Natural killer cell (primary cell): Measurements from ENCODE around the gene PANX3. TPM values are rescaled to one million over a fixed set of nuclear protein-coding genes. Genes with fewer than 3 reads are reported as not detected.

Experiments
- ATAC-seq, 3 donors: fragments of 150-1000 bp in 2 of 3; fragments of 200-7000 bp in 1 of 3; cut with Tn5 transposase; 1 replicate in 1 of 3; 2 replicates in 2 of 3; pipeline ENCODE4 v1.10.0; 2021; ENCODE audit warnings: mild to moderate bottlenecking in 2 of 3, moderate library complexity in 2 of 3
- DNase-seq, 2 donors: peaks; one replicate each; pipeline versions ENCODE4 v3.0.0 to v3.0.0-alpha.2; 2013 to 2021; ENCODE audit warnings: mixed read lengths in 1 of 2
- H3K27ac ChIP-seq: one replicate; pipeline ENCODE4 v1.5.1; 2013; ENCODE audit warnings: mild to moderate bottlenecking, low read length
- H3K27me3 ChIP-seq: one replicate; pipeline ENCODE4 v1.6.1; 2013; ENCODE audit warnings: low read length; ENCODE audit not compliant: control insufficient read depth, insufficient read depth
- H3K36me3 ChIP-seq: one replicate; pipeline ENCODE4 v1.6.1; 2013; ENCODE audit warnings: low read length; ENCODE audit not compliant: control insufficient read depth, insufficient read depth
- H3K4me1 ChIP-seq: one replicate; pipeline ENCODE4 v1.6.1; 2013; ENCODE audit warnings: low read length; ENCODE audit not compliant: control insufficient read depth, insufficient read depth
- H3K4me3 ChIP-seq: one replicate; pipeline ENCODE4 v1.5.1; 2013; ENCODE audit warnings: low read length
- H3K9me3 ChIP-seq: one replicate; pipeline ENCODE4 v1.6.1; 2013; ENCODE audit warnings: low read length; ENCODE audit not compliant: control insufficient read depth, insufficient read depth
- H3K27ac Mint-ChIP-seq, 2 donors: one replicate each; pipeline ENCODE4 v1.8.0; 2022; ENCODE audit warnings: mild to moderate bottlenecking in 2 of 2, mixed read lengths in 2 of 2, moderate library complexity in 1 of 2
- H3K27me3 Mint-ChIP-seq, 2 donors: one replicate each; pipeline ENCODE4 v1.8.0; 2022; ENCODE audit warnings: low read depth in 2 of 2, mixed read lengths in 2 of 2
- H3K36me3 Mint-ChIP-seq: one replicate; pipeline ENCODE4 v1.8.0; 2022; ENCODE audit warnings: mixed read lengths
- H3K4me1 Mint-ChIP-seq, 2 donors: one replicate each; pipeline ENCODE4 v1.8.0; 2022; ENCODE audit warnings: mixed read lengths in 2 of 2
- H3K4me3 Mint-ChIP-seq: one replicate; pipeline ENCODE4 v1.8.0; 2022; ENCODE audit warnings: mild to moderate bottlenecking, moderate library complexity, mixed read lengths
- H3K9me3 Mint-ChIP-seq, 2 donors: one replicate each; pipeline ENCODE4 v1.8.0; 2022; ENCODE audit warnings: mixed read lengths in 2 of 2
- WGBS: methylation state at CpG from one replicate; pipeline ENCODE4 v1.1.7; 2013; ENCODE audit warnings: missing lambda C conversion rate; ENCODE audit not compliant: insufficient coverage; 5-methylcytosine and 5-hydroxymethylcytosine counted together
- intact Hi-C: fragments of 100-400 bp; cut with micrococcal nuclease; formaldehyde crosslinking; loops from one replicate; pipeline ENCODE4 v1.14.2; 2022
- total RNA-seq, 4 donors: library from RNA; stranded (reverse); fragments of 120-200 nt in 1 of 4; gene quantifications; one replicate each; pipeline versions ENCODE4 v1.2.3 to v1.2.4, GENCODE V29; 2013 to 2022
- TF ChIP-seq, protein P1 (sequence below): fragments of 200-600 bp; IDR thresholded peaks from one replicate; pipeline ENCODE4 v1.8.0; 2022; ENCODE audit warnings: antibody characterized with exemption

Gene PANX3
- total RNA-seq, 3 donors from 2014 or later (not counting 1 experiment from before 2014, with no cell fraction given), result not detected

GRCh38 chr11:124643605-124644425 is 32.6 kb downstream of the PANX3 start:
- no peak overlapping the region for H3K27ac Mint-ChIP-seq
- H3K4me3 ChIP-seq, result no peak overlapping the region
- H3K36me3 ChIP-seq, result no peaks in the 10 kb centered on the region
- H3K9me3 Mint-ChIP-seq, result no peaks in the 10 kb centered on the region
- H3K4me1 ChIP-seq, result no peaks in the 10 kb centered on the region
- peaks cover 6% of the 10 kb centered on the region in 2 donors for H3K4me1 Mint-ChIP-seq
- no peaks in the 10 kb centered on the region for H3K27me3 Mint-ChIP-seq
- no peak overlapping the region for H3K27ac ChIP-seq
- WGBS, result 43% methylated on average over 2 of the region's 3 CpGs
- intact Hi-C loops, result loop anchor here (1.0 kb wide), 1 partner anchor 193 kb away; no protein-coding TSS in a partner anchor
- DNase-seq (no peak), ATAC-seq (peak in 1 of 3 donors; percentile 13)
- H3K4me3 Mint-ChIP-seq, result no peak overlapping the region
- H3K9me3 ChIP-seq, result no peaks in the 10 kb centered on the region
- H3K36me3 Mint-ChIP-seq, result no peaks in the 10 kb centered on the region
- no peaks in the 10 kb centered on the region for H3K27me3 ChIP-seq
- TF ChIP-seq, protein P1, sequence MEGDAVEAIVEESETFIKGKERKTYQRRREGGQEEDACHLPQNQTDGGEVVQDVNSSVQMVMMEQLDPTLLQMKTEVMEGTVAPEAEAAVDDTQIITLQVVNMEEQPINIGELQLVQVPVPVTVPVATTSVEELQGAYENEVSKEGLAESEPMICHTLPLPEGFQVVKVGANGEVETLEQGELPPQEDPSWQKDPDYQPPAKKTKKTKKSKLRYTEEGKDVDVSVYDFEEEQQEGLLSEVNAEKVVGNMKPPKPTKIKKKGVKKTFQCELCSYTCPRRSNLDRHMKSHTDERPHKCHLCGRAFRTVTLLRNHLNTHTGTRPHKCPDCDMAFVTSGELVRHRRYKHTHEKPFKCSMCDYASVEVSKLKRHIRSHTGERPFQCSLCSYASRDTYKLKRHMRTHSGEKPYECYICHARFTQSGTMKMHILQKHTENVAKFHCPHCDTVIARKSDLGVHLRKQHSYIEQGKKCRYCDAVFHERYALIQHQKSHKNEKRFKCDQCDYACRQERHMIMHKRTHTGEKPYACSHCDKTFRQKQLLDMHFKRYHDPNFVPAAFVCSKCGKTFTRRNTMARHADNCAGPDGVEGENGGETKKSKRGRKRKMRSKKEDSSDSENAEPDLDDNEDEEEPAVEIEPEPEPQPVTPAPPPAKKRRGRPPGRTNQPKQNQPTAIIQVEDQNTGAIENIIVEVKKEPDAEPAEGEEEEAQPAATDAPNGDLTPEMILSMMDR, result no peak

DNA sequence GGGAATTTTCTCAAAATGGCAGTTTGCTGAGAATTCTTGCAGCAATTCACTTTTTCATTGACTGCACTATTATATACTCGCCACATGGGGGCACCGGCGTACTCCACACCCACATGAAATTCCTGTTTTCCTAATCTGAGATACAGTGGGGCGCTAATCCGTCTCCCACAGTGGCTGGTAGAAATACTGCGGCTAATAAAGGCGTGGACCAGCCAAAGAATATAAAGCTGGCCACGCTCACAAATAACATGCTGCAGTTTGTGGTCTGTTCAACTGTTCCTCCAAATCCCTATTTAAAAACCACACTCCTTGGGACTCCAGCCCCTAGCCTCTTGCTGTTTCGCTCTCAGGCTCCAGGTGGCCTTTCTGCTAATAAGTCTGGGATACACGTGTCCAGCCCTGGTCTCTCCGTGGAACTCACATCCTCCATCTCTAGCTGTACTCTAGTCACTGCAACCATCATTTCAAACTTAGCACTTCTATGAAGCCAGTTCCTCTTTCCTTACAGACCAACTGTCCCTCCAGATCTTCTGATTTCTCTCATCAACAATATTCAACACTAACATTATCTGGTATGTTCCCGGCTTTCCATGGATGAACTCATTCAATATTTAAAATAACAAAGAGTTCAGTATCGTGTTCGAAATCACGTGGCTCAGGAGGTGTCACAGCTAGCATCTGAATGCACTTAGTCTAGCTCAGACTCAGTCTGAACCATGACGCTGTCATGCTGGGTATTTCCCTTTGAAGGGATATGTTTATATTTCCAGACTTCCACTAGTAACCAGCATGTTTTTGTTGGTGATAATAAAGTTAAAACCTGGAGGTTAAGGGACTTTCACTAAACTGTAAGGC is 33.4 kb downstream of the PANX3 start:
- Histone ChIP-seq H3K27me3 (no peaks in the 10 kb centered on the region), H3K4me1 (no peaks in the 10 kb centered on the region), H3K27ac (no peak overlapping the region), H3K9me3 (no peaks in the 10 kb centered on the region), H3K36me3 (no peaks in the 10 kb centered on the region), H3K4me3 (no peak overlapping the region)
- ATAC-seq, result peak; percentile 66 to 82 (median 78)
- TF ChIP-seq, protein P1, result peak; percentile 80
- Mint-ChIP-seq H3K4me1 (peaks cover 6% of the 10 kb centered on the region in 2 donors), H3K36me3 (no peaks in the 10 kb centered on the region), H3K4me3 (no peak overlapping the region), H3K9me3 (no peaks in the 10 kb centered on the region), H3K27me3 (no peaks in the 10 kb centered on the region), H3K27ac (no peak overlapping the region)
- WGBS, result 34% methylated on average over 16 of the region's 16 CpGs
- peak; percentile 20 to 69 for DNase-seq
- intact Hi-C loops, result loop anchor here (1.0 kb wide), 1 partner anchor 193 kb away; no protein-coding TSS in a partner anchor

GRCh38 chr11:124646148-124646547 is 34.9 kb downstream of the PANX3 start:
- intact Hi-C loops, result no loop called here
- no peaks in the 10 kb centered on the region for H3K36me3 ChIP-seq

More at GRCh38 chr11:124646148-124646547, 34.9 kb downstream of the PANX3 start:
- no peak for DNase-seq
- TF ChIP-seq, protein P1, result no peak
- no peaks in the 10 kb centered on the region for H3K27me3 Mint-ChIP-seq
- H3K27me3 ChIP-seq, result no peaks in the 10 kb centered on the region
- H3K27ac Mint-ChIP-seq, result no peak overlapping the region
- H3K9me3 ChIP-seq, result no peaks in the 10 kb centered on the region
- H3K4me3 Mint-ChIP-seq, result no peak overlapping the region
- ATAC-seq, result no peak
- no peak overlapping the region for H3K4me3 ChIP-seq
- no peaks in the 10 kb centered on the region for H3K9me3 Mint-ChIP-seq
- WGBS, result 97% methylated on average over 3 of the region's 3 CpGs
- no peaks in the 10 kb centered on the region for H3K36me3 Mint-ChIP-seq
- peaks cover 6% of the 10 kb centered on the region in 2 donors for H3K4me1 Mint-ChIP-seq
- H3K4me1 ChIP-seq, result no peaks in the 10 kb centered on the region
- no peak overlapping the region for H3K27ac ChIP-seq
